HCT116 (cell line): ENCODE measurements around the gene APOA5.

Experiments
- CEBPB ChIP-seq: IDR thresholded peaks from 2 replicates; pipeline ENCODE4 v1.6.1; 2012; ENCODE audit warnings: low read depth
- POLR2A ChIP-seq: IDR thresholded peaks from 2 replicates; pipeline ENCODE4 v1.7.0; 2011; ENCODE audit warnings: borderline replicate concordance; ENCODE audit not compliant: insufficient read depth, insufficient read length; ENCODE audit errors: extremely low read depth
- SP1 ChIP-seq: IDR thresholded peaks from 2 replicates; pipeline ENCODE4 v1.6.1; 2012; ENCODE audit warnings: low read depth
- TF ChIP-seq, protein P1 (sequence below), 3 experiments: fragments of 200-600 bp in 1 of 3; sonication (generic) in 1 of 3; IDR thresholded peaks in 2 of 3; conservative IDR thresholded peaks in 1 of 3; 2 replicates each; pipeline ENCODE4 v1.5.1; 2012 to 2017; ENCODE audit warnings: low read depth in 2 of 3, low read length in 2 of 3, antibody characterized with exemption in 1 of 3, borderline replicate concordance in 1 of 3, control low read depth in 1 of 3, mild to moderate bottlenecking in 1 of 3, mixed read lengths in 1 of 3, mixed run types in 1 of 3, moderate library complexity in 1 of 3; ENCODE audit not compliant: insufficient read depth in 1 of 3

DNA sequence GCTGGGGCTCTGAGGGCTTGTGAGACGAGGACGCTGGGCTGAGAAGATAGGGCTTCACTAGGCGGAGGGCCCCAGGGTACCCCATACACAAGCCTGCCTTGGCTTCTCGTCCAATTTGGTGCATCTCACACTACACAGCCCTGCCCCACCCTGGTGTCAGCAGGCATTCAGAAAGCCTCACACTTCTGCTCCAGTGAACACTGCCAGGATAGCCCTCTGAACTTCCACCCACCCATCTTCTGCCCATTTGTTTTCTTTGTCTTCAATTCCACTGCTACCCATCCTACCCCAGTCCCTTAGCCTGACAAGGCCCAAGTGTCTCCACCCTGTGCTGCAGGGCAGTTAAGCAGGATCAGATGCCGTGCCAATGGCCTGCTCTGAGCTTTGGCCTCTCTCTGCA is 17.0 kb downstream of the APOA5 start:
- TF ChIP-seq, protein P1, sequence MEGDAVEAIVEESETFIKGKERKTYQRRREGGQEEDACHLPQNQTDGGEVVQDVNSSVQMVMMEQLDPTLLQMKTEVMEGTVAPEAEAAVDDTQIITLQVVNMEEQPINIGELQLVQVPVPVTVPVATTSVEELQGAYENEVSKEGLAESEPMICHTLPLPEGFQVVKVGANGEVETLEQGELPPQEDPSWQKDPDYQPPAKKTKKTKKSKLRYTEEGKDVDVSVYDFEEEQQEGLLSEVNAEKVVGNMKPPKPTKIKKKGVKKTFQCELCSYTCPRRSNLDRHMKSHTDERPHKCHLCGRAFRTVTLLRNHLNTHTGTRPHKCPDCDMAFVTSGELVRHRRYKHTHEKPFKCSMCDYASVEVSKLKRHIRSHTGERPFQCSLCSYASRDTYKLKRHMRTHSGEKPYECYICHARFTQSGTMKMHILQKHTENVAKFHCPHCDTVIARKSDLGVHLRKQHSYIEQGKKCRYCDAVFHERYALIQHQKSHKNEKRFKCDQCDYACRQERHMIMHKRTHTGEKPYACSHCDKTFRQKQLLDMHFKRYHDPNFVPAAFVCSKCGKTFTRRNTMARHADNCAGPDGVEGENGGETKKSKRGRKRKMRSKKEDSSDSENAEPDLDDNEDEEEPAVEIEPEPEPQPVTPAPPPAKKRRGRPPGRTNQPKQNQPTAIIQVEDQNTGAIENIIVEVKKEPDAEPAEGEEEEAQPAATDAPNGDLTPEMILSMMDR (IDR thresholded peaks at IDR 0.05 in 2 of 3, conservative IDR thresholded peaks at IDR 0.05 in 1 of 3; ENCODE audit: borderline replicate concordance in 1 of 3, insufficient read depth in 1 of 3, low read depth in 2 of 3, low read length in 2 of 3) = no peak
- TF ChIP-seq SP1 (no peak), CEBPB (no peak), POLR2A (no peak)
